ENCODE measurements around the gene PCDHA8.
"Not testable (repeated sequence)": the region's sequence is repeated elsewhere in the genome, so short reads cannot be mapped to it uniquely, and the experiment has no call there.

Gene PCDHA8

DNA sequence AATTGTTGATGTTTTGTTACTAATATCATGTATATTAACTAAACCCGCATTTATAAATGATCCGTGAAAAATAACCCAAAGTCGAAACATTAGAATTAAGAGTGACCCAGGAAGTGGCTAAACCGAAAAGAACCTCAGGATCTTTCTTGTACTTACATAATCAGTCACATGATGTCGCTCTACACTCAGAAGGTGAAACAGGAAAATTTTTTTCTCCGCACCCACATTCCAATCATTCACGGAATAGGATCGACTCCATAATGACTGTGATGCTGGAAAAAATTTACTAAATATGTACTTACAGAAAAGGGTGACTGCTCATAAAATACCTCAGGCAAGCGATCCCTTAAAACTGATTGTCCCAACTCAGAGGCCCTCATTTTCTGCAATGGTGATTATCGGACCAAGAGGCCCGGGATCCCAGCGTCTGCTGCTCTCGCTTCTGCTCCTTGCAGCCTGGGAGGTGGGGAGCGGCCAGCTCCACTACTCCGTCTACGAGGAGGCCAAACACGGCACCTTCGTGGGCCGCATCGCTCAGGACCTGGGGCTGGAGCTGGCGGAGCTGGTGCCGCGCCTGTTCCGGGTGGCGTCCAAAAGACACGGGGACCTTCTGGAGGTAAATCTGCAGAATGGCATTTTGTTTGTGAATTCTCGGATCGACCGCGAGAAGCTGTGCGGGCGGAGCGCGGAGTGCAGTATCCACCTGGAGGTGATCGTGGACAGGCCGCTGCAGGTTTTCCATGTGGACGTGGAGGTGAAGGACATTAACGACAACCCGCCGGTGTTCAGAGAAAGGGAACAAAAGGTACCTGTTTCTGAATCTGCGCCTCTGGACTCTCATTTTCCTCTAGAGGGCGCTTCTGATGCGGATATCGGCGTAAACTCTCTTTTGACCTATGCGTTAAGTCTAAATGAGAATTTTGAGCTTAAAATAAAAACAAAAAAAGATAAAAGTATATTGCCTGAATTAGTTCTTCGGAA lies 34.4 kb downstream of the PCDHA8 start, which contains the start of gene PCDHA12:
PCDHA12 (plus strand) TSS at position 224 of the 981 bp plus-strand sequence; CDS start at position 389, 165 bp downstream.
- ATAC-seq (no peak), DNase-seq (no peak)

DNA sequence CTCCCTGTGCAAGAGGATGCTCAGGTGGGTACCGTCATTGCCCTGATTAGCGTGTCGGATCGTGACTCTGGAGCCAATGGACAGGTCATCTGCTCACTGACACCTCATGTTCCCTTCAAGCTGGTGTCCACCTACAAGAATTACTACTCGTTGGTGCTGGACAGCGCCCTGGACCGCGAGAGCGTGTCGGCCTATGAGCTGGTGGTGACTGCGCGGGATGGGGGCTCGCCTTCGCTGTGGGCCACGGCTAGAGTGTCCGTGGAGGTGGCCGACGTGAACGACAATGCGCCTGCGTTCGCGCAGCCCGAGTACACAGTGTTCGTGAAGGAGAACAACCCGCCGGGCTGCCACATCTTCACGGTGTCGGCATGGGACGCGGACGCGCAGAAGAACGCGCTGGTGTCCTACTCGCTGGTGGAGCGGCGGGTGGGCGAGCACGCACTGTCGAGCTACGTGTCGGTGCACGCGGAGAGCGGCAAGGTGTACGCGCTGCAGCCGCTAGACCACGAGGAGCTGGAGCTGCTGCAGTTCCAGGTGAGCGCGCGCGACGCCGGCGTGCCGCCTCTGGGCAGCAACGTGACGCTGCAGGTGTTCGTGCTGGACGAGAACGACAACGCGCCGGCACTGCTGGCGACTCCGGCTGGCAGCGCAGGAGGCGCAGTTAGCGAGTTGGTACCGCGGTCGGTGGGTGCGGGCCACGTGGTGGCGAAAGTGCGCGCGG lies 35.7 kb downstream of the PCDHA8 start:
- DNase-seq = not testable (repeated sequence)

DNA sequence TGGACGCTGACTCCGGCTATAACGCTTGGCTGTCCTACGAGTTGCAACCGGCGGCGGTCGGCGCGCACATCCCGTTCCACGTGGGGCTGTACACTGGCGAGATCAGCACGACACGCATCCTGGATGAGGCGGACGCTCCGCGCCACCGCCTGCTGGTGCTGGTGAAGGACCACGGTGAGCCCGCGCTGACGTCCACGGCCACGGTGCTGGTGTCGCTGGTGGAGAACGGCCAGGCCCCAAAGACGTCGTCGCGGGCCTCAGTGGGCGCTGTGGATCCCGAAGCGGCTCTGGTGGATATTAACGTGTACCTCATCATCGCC lies 36.2 kb downstream of the PCDHA8 start:
- no peak for ATAC-seq
- no peak for DNase-seq

More for the DNA sequence above, 35.7 kb downstream of the PCDHA8 start:
- ATAC-seq = not testable (repeated sequence)

DNA sequence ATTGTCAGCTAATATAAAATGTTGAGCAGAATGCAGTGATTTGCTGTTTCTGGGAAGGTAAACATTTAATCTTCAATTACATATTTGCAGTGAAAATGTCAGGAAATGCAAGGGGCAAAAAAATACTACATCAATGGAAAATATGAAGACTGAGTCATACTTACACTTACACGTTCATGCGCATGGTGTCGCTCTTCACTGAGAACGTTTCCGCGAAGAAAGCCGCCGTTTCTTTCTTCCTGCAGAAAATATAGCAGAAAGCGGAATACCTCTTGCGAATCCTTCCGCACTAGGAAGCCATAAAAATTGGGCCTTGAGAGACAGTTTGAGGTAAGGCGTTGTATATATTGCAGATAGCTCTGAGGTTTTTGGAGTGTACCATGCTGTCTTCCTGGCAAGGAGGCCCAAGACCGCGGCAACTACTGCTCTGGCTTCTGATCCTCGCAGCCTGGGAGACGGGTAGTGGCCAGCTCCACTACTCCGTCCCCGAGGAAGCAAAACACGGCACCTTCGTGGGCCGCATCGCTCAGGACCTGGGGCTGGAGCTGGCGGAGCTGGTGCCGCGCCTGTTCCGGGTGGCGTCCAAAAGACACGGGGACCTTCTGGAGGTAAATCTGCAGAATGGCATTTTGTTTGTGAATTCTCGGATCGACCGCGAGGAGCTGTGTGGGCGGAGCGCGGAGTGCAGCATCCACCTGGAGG lies 41.1 kb downstream of the PCDHA8 start, which contains the start of gene PCDHA13:
PCDHA13 (plus strand) TSS at position 236 of the 702 bp plus-strand sequence; CDS start at position 381, 145 bp downstream.
- no peak for DNase-seq

DNA sequence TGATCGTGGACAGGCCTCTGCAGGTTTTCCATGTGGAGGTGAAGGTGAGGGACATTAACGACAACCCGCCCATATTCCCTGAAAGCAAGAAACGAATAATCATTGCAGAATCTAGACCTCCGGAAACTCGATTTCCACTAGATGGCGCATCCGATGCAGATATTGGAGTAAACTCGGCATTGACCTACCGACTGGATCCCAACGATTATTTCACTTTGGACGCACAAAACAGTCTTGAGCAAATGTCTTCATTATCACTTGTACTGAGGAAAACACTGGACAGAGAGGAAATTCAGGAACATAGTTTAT lies 41.6 kb downstream of the PCDHA8 start:
- DNase-seq (no peak), ATAC-seq (no peak)

More for the DNA sequence above, 41.1 kb downstream of the PCDHA8 start, which contains the start of gene PCDHA13:
- no peak for ATAC-seq

DNA sequence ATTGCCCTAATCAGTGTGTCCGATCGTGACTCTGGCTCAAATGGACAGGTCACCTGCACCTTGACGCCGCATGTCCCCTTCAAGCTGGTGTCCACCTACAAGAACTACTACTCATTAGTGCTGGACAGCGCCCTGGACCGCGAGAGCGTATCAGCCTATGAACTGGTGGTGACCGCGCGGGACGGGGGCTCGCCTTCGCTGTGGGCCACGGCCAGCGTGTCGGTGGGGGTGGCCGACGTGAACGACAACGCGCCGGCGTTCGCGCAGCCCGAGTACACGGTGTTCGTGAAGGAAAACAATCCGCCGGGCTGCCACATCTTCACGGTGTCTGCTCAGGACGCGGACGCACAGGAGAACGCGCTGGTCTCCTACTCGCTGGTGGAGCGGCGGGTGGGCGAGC lies 42.4 kb downstream of the PCDHA8 start:
- no peak for ATAC-seq

DNA sequence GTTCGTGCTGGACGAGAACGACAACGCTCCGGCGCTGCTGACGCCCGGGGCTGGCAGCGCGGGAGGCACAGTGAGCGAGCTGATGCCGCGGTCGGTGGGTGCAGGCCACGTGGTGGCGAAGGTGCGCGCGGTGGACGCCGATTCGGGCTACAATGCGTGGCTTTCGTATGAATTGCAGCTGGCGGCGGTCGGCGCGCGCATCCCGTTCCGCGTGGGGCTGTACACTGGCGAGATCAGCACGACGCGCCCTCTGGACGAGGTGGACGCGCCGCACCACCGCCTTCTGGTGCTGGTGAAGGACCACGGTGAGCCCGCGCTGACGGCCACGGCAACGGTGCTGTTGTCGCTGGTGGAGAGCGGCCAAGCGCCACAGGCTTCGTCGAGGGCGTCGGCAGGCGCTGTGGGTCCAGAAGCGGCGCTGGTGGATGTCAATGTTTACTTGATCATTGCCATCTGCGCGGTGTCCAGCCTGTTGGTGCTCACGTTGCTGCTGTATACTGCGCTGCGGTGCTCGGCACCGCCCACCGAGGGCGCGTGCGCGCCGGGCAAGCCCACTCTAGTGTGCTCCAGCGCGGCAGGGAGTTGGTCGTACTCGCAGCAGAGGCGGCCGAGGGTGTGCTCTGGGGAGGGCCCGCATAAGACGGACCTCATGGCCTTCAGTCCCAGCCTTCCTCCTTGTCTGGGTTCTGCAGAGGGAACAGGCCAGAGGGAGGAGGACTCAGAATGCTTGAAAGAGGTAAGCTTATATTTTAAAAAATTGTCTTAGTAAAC lies 43.1 kb downstream of the PCDHA8 start:
- DNase-seq (no peak), ATAC-seq (no peak)

More for the DNA sequence above, 42.4 kb downstream of the PCDHA8 start:
- DNase-seq = no peak

All from stimulated activated naive CD8-positive, alpha-beta T cell treated with anti-CD3 and anti-CD28 coated beads, Interleukin-15, Interleukin-2, amounts not matched to agents 100 U/mL and 50 U/mL, for 24 hours (primary cell).